Activated B cell treated with CpG ODN at 0.5 μM for 24 hours (primary cell): ENCODE data around the gene KCP. TPM values are rescaled to one million over a fixed set of nuclear protein-coding genes. Genes with fewer than 3 reads are reported as not detected.

ENCODE experiments used
- ATAC-seq: fragments of 200-7000 bp; cut with Tn5 transposase; one replicate; pipeline ENCODE4 v1.10.0; 2021; ENCODE audit warnings: low read depth, mild to moderate bottlenecking, moderate library complexity
- CTCF ChIA-PET: fragments of 350-600 bp; sonication (Branson Sonifier 250); formaldehyde crosslinking; loops from one replicate; lab custom pipeline; 2021; ENCODE audit warnings: antibody characterized with exemption; lab: Charles Lee
- POLR2A ChIA-PET: fragments of 350-600 bp; sonication (Branson Sonifier 250); formaldehyde crosslinking; loops from one replicate; lab custom pipeline; 2021; ENCODE audit warnings: antibody characterized with exemption; lab: Charles Lee
- DNase-seq: peaks from one replicate; pipeline ENCODE4 v3.0.0; 2022
- H3K27ac Mint-ChIP-seq: one replicate; pipeline ENCODE4 v1.8.0; 2020; ENCODE audit warnings: mixed read lengths
- H3K27me3 Mint-ChIP-seq: one replicate; pipeline ENCODE4 v1.8.0; 2021; ENCODE audit warnings: mixed read lengths
- H3K36me3 Mint-ChIP-seq: one replicate; pipeline ENCODE4 v1.8.0; 2021; ENCODE audit warnings: low read depth, mixed read lengths
- H3K4me1 Mint-ChIP-seq: one replicate; pipeline ENCODE4 v1.8.0; 2021; ENCODE audit warnings: mixed read lengths
- H3K4me3 Mint-ChIP-seq: one replicate; pipeline ENCODE4 v1.8.0; 2020; ENCODE audit warnings: mild to moderate bottlenecking, mixed read lengths
- H3K9me3 Mint-ChIP-seq: one replicate; pipeline ENCODE4 v1.8.0; 2020; ENCODE audit warnings: mixed read lengths
- intact Hi-C: fragments of 100-400 bp; cut with micrococcal nuclease; formaldehyde crosslinking; loops from one replicate; pipeline ENCODE4 v1.15.1; 2024
- total RNA-seq: library from RNA; stranded (reverse); gene quantifications from 2 replicates; pipeline ENCODE4 v1.2.3, GENCODE V29; 2022
- TF ChIP-seq, protein P1 (sequence below): fragments of 200-600 bp; IDR thresholded peaks from one replicate; pipeline ENCODE4 v1.8.0; 2022; ENCODE audit warnings: antibody characterized with exemption, mild to moderate bottlenecking

KCP gene
- total RNA-seq, 1 donor from 2014 or later = 4.1 TPM

- TF ChIP-seq, protein P1, sequence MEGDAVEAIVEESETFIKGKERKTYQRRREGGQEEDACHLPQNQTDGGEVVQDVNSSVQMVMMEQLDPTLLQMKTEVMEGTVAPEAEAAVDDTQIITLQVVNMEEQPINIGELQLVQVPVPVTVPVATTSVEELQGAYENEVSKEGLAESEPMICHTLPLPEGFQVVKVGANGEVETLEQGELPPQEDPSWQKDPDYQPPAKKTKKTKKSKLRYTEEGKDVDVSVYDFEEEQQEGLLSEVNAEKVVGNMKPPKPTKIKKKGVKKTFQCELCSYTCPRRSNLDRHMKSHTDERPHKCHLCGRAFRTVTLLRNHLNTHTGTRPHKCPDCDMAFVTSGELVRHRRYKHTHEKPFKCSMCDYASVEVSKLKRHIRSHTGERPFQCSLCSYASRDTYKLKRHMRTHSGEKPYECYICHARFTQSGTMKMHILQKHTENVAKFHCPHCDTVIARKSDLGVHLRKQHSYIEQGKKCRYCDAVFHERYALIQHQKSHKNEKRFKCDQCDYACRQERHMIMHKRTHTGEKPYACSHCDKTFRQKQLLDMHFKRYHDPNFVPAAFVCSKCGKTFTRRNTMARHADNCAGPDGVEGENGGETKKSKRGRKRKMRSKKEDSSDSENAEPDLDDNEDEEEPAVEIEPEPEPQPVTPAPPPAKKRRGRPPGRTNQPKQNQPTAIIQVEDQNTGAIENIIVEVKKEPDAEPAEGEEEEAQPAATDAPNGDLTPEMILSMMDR = no peak
- Mint-ChIP-seq H3K4me3 (peak overlapping the region; percentile 28), H3K9me3 (no peaks in the 10 kb centered on the region), H3K4me1 (peaks cover 21% of the 10 kb centered on the region), H3K27ac (no peak overlapping the region), H3K36me3 (no peaks in the 10 kb centered on the region), H3K27me3 (peaks cover 19% of the 10 kb centered on the region)
- ChIA-PET POLR2A (interaction anchor here (0.6 to 3.7 kb wide), 3 partner anchors 29 to 57 kb away, joined by 3 to 17 read pairs (median 12); no protein-coding TSS in a partner anchor), CTCF (interaction anchor here (1.4 kb wide), 1 partner anchor 28 kb away, joined by 3 read pairs; no protein-coding TSS in a partner anchor)
- no peak for DNase-seq
- ATAC-seq = no peak
- intact Hi-C loops = no loop called here
Observed at GRCh38 chr7:128911423-128912031, 1.0 kb upstream of the KCP start.

GRCh38 chr7:128909625-128910568 is 612 bp downstream of the KCP start:
- DNase-seq (no peak), ATAC-seq (no peak)
- intact Hi-C loops = loop anchor here (10.0 kb wide), 2 partner anchors 365 to 565 kb away; no protein-coding TSS in a partner anchor
- Mint-ChIP-seq H3K27me3 (peaks cover 19% of the 10 kb centered on the region), H3K4me3 (peak overlapping the region; percentile 19), H3K36me3 (no peaks in the 10 kb centered on the region), H3K9me3 (no peaks in the 10 kb centered on the region), H3K27ac (no peak overlapping the region), H3K4me1 (peaks cover 18% of the 10 kb centered on the region)
- TF ChIP-seq, protein P1 = no peak
- POLR2A ChIA-PET = interaction anchor here (0.8 to 3.7 kb wide), 3 partner anchors 28 to 145 kb away, joined by 3 to 17 read pairs (median 4); partner anchors contain the start of genes IRF5 and TNPO3
- CTCF ChIA-PET = interaction anchor here (1.0 to 1.4 kb wide), 3 partner anchors 26 to 181 kb away, joined by 3 read pairs; no protein-coding TSS in a partner anchor

GRCh38 chr7:128908750-128909624 is 1.5 kb downstream of the KCP start:
- intact Hi-C loops = loop anchor here (10.0 kb wide), 2 partner anchors 366 to 566 kb away; no protein-coding TSS in a partner anchor
- ChIA-PET POLR2A (interaction anchor here (1.4 to 3.7 kb wide), 2 partner anchors 29 to 31 kb away, joined by 4 to 17 read pairs; partner anchors contain the start of gene IRF5), CTCF (interaction anchor here (1.3 kb wide), 1 partner anchor 182 kb away, joined by 3 read pairs; no protein-coding TSS in a partner anchor)
- H3K4me3 Mint-ChIP-seq = no peak overlapping the region
- TF ChIP-seq, protein P1 = no peak
- peaks cover 19% of the 10 kb centered on the region for H3K27me3 Mint-ChIP-seq
- no peaks in the 10 kb centered on the region for H3K36me3 Mint-ChIP-seq
- H3K4me1 Mint-ChIP-seq = peaks cover 16% of the 10 kb centered on the region
- peak overlapping the region; percentile 35 for H3K27ac Mint-ChIP-seq
- H3K9me3 Mint-ChIP-seq = no peaks in the 10 kb centered on the region
- ATAC-seq (no peak), DNase-seq (no peak)

- no peaks in the 10 kb centered on the region for H3K36me3 Mint-ChIP-seq
- no peak overlapping the region for H3K27ac Mint-ChIP-seq
- POLR2A ChIA-PET = no interaction called here
- no peak overlapping the region for H3K4me3 Mint-ChIP-seq
- H3K9me3 Mint-ChIP-seq = no peaks in the 10 kb centered on the region
- intact Hi-C loops = loop anchor here (10.0 kb wide), 2 partner anchors 368 to 568 kb away; no protein-coding TSS in a partner anchor
- ATAC-seq (no peak), DNase-seq (no peak)
- CTCF ChIA-PET = no interaction called here
- peaks cover 19% of the 10 kb centered on the region for H3K27me3 Mint-ChIP-seq
- H3K4me1 Mint-ChIP-seq = peaks cover 15% of the 10 kb centered on the region
- TF ChIP-seq, protein P1 = no peak
Observed at GRCh38 chr7:128906766-128907559, 3.5 kb downstream of the KCP start.
